ENCODE measurements around the gene RIC8B. TPM values are rescaled to one million over a fixed set of nuclear protein-coding genes. Genes with fewer than 3 reads are reported as not detected.

Gene RIC8B
- total RNA-seq, 4 donors from 2014 or later: 12.5 to 17.8 (median 15.8) TPM

DNA sequence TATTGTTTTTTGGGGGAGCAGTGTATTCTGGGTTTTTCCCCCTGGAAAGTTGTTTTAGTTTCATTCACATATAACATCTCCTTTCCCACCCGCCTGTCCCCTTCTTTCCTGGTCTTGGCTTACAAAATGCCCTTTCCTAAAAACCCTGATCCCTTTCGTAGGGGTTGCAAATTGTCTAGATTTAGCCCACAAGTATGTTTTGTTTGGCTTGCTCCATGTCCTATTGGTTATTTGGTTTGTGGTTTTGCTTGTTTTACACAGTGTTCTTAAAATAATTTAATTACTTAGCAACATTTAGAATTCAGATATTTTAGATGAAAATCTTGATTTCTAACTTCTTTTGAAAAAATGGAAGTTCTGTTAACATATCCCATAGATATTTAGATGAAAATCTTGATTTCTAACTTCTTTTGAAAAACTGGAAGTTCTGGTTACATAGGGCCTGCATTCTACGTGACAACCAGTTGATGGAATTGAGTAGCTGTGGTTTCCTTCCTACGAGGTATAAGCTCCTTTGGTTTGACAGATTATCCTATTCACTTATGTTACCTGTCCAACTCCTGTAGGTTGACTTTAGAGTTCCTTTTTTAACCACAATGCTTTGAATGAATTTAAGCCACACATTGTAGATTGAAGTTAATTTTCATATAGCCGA lies 92.1 kb downstream of the RIC8B start:
- DNase-seq (ENCODE audit: low spot score) (no peak), ATAC-seq (ENCODE audit: low FRiP score) (no peak)
- TF ChIP-seq, protein P1, sequence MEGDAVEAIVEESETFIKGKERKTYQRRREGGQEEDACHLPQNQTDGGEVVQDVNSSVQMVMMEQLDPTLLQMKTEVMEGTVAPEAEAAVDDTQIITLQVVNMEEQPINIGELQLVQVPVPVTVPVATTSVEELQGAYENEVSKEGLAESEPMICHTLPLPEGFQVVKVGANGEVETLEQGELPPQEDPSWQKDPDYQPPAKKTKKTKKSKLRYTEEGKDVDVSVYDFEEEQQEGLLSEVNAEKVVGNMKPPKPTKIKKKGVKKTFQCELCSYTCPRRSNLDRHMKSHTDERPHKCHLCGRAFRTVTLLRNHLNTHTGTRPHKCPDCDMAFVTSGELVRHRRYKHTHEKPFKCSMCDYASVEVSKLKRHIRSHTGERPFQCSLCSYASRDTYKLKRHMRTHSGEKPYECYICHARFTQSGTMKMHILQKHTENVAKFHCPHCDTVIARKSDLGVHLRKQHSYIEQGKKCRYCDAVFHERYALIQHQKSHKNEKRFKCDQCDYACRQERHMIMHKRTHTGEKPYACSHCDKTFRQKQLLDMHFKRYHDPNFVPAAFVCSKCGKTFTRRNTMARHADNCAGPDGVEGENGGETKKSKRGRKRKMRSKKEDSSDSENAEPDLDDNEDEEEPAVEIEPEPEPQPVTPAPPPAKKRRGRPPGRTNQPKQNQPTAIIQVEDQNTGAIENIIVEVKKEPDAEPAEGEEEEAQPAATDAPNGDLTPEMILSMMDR (IDR thresholded peaks at IDR 0.05): no peak

DNA sequence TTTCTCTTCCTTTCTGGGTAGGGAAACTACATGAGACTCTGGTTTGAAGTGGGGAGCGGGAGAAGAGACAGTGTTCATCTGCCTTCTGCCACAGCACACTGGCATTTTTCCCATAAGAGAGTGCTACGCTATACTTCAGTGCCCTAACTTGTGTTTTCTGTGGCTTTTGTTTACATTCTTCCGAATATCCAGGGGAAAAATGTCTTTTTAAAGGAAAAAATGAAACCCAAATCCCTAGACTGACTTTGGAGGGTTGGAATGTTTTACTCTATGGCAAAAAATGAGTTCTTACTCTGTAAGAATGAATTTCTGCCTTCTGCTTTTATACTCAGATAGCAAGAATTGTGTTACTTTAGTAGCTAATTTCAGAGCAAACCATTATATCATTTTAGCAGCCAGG lies 93.2 kb downstream of the RIC8B start:
- TF ChIP-seq, protein P1 (IDR thresholded peaks at IDR 0.05): no peak
- ATAC-seq (ENCODE audit: low FRiP score) (no peak), DNase-seq (ENCODE audit: low spot score) (no peak)

DNA sequence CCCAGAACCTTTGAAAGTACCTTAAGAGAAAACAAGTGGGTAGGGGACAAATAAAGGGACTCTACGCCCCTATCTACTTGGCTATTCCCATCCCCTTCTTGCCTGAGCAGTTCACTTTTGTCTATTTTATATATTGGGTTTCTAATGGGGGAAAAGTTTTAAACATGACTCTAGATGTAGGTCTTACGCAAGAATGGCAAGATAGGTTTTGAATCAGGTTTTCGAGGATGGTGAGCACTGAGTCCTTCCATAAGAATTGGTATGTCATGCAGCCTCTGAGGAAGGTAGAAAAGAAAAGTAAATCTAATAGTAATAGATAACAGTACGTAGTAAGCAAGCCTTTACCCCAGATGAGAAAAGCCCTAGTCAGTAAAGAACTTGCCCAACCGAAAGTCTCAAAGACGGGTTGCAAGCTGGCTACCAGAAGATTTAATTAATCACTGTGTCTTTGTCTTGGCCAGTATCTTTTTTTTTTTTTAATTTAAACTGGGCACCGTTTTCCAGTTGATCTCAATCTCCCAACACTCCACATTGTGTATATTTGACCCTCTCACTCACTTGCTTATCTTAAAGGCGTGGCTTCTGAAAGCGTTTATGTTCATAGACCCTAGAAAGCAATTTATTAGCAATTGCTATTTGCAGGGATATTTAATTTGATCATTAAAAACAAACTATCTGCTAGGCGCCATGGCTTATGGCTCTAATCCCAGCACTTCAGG lies 94.7 kb downstream of the RIC8B start:
- ATAC-seq (ENCODE audit: low FRiP score) (no peak), DNase-seq (ENCODE audit: low spot score) (no peak)
- TF ChIP-seq, protein P1 (IDR thresholded peaks at IDR 0.05): no peak

- DNase-seq (ENCODE audit: low spot score): no peak
- ATAC-seq (ENCODE audit: low FRiP score): no peak
- TF ChIP-seq, protein P1 (IDR thresholded peaks at IDR 0.05): no peak
Observed at GRCh38 chr12:106870116-106870515, 95.6 kb downstream of the RIC8B start.

DNA sequence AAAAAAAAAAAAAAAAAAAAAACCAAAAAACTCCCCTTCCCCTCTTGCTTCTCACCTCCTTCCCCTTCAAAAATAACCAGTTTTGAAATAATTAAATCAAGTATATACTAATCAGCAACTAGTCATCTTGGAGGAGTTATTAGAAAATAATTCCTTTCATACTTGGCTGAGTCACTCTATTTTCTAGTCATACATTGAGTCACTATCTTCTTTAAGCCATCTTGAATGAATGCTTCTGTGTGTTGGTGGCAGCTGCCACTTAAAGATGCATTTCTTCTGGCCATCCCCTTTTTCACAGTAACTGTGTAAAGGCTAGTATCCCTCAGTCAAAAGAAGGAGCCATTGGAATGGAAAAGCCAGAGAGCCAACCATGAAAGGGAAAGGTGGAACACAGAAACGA lies 97.0 kb downstream of the RIC8B start:
- DNase-seq (ENCODE audit: low spot score) (no peak), ATAC-seq (ENCODE audit: low FRiP score) (no peak)
- TF ChIP-seq, protein P1 (IDR thresholded peaks at IDR 0.05): no peak

DNA sequence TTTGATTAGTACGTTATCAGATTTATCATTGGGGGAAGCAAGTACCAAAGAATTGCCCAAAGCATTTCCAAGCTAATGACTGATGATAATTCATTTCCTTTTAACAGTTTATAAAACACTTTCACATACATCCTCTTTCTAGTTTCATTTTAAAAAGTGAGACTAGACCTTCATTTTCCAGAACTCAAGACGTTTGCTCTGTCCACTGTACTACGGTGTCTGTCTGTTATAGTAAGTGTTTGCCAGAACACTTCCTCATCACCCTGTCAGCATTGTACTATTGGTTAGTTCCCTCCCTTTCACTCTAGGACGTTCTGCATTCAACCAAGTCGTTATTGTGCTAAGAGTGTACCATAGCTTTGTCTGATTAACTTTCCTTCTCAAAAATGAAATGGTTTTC lies 99.5 kb downstream of the RIC8B start:
- TF ChIP-seq, protein P1 (IDR thresholded peaks at IDR 0.05): no peak
- DNase-seq (ENCODE audit: low spot score): no peak
- ATAC-seq (ENCODE audit: low FRiP score): no peak

GRCh38 chr12:106878804-106879203 lies 104.3 kb downstream of the RIC8B start:
- ATAC-seq (ENCODE audit: low FRiP score) (no peak), DNase-seq (ENCODE audit: low spot score) (no peak)
- TF ChIP-seq, protein P1 (IDR thresholded peaks at IDR 0.05): no peak
